ENCODE results near the gene KCNK4. TPM values are rescaled to one million over a fixed set of nuclear protein-coding genes. Genes with fewer than 3 reads are reported as not detected.

The KCNK4 gene
- total and polyA plus RNA-seq, 2 of the 13 experiments (the other 11 are each of a cell fraction or from before 2014, with no cell fraction given) = not detected

GRCh38 chr11:64317325-64317960 is 26.3 kb downstream of the KCNK4 start, which contains the start of gene TRMT112 (continued):
- TF ChIP-seq ZNF136 (CRISPR knock-in tag; IDR thresholded peaks at IDR 0.05; ENCODE audit: low read depth) (no peak; the same call in 1 of the 2 replicates), LBX2 (CRISPR knock-in tag; IDR thresholded peaks at IDR 0.05; ENCODE audit: borderline replicate concordance) (no peak), ZNF749 (CRISPR knock-in tag; IDR thresholded peaks at IDR 0.05; ENCODE audit: borderline replicate concordance) (no peak; the same call in 1 of the 2 replicates), SMYD3 (CRISPR knock-in tag; IDR thresholded peaks at IDR 0.05) (no peak), HMG20B (CRISPR knock-in tag; conservative IDR thresholded peaks at IDR 0.05) (no peak), IRF1 (CRISPR knock-in tag; IDR thresholded peaks at IDR 0.05; ENCODE audit: low read depth) (no peak), SKI (IDR thresholded peaks at IDR 0.05; ENCODE audit: partially characterized antibody) (no peak), ZUFSP (CRISPR knock-in tag; IDR thresholded peaks at IDR 0.05; ENCODE audit: borderline replicate concordance) (no peak), MYNN (CRISPR knock-in tag; IDR thresholded peaks at IDR 0.05; ENCODE audit: low read depth) (peak; percentile 83; the same call in 1 of the 2 replicates), ZNF746 (CRISPR knock-in tag; IDR thresholded peaks at IDR 0.05) (no peak), ATF5 (CRISPR knock-in tag; IDR thresholded peaks at IDR 0.05; ENCODE audit: low read depth) (no peak), SIX4 (CRISPR knock-in tag; IDR thresholded peaks at IDR 0.05) (no peak), ZNF296 (CRISPR knock-in tag; conservative IDR thresholded peaks at IDR 0.05) (no peak), ZNF850 (CRISPR knock-in tag; conservative IDR thresholded peaks at IDR 0.05) (no peak), ZKSCAN1 (IDR thresholded peaks at IDR 0.05; ENCODE audit: low read length) (no peak), LRRFIP1 (CRISPR knock-in tag; conservative IDR thresholded peaks at IDR 0.05) (no peak), ATF4 (CRISPR knock-in tag; IDR thresholded peaks at IDR 0.05) (no peak), ZNF121 (CRISPR knock-in tag; IDR thresholded peaks at IDR 0.05) (no peak), ZSCAN31 (CRISPR knock-in tag; IDR thresholded peaks at IDR 0.05; ENCODE audit: low read depth) (peak; percentile 82)

All from HepG2 (cell line).